Neural progenitor cell (in vitro differentiated cells): Measurements from ENCODE around the gene TNC. TPM values are rescaled to one million over a fixed set of nuclear protein-coding genes. Genes with fewer than 3 reads are reported as not detected.
A peak's percentile ranks its signal among the peaks of the same experiment; 100 is the strongest.

ENCODE experiments used
- DNase-seq: peaks from one replicate; pipeline ENCODE4 v3.0.0-alpha.2; 2016; ENCODE audit warnings: low spot score
- H2AFZ ChIP-seq: fragments of 200-600 bp; sonication (generic); replicated peaks from 2 replicates; pipeline ENCODE4 v1.6.1; 2016; ENCODE audit warnings: antibody characterized with exemption
- H3F3A ChIP-seq: fragments of 200-600 bp; sonication (generic); 2 replicates; pipeline ENCODE4 v1.6.1; 2016; ENCODE audit warnings: antibody characterized with exemption, low read depth
- H3K27ac ChIP-seq: fragments of 200-600 bp; sonication (generic); 2 replicates; pipeline ENCODE4 v1.5.1; 2016; ENCODE audit warnings: mild to moderate bottlenecking
- H3K27me3 ChIP-seq: fragments of 200-600 bp; sonication (generic); 2 replicates; pipeline ENCODE4 v1.6.1; 2016; ENCODE audit warnings: mild to moderate bottlenecking, moderate library complexity
- H3K36me3 ChIP-seq: fragments of 200-600 bp; sonication (generic); 2 replicates; pipeline ENCODE4 v1.5.1; 2016
- H3K4me1 ChIP-seq: fragments of 200-600 bp; sonication (generic); 2 replicates; pipeline ENCODE4 v1.6.1; 2016; ENCODE audit warnings: mixed run types
- H3K4me2 ChIP-seq: fragments of 200-600 bp; sonication (generic); 2 replicates; pipeline ENCODE4 v1.6.1; 2016
- H3K4me3 ChIP-seq: fragments of 200-600 bp; sonication (generic); 2 replicates; pipeline ENCODE4 v1.5.1; 2016
- H3K79me2 ChIP-seq: fragments of 200-600 bp; sonication (generic); 2 replicates; pipeline ENCODE4 v1.6.1; 2016; ENCODE audit warnings: low read depth
- H3K9ac ChIP-seq: fragments of 200-600 bp; sonication (generic); 2 replicates; pipeline ENCODE4 v1.6.1; 2016
- H3K9me3 ChIP-seq: fragments of 200-600 bp; sonication (generic); 2 replicates; pipeline ENCODE4 v1.5.1; 2016; ENCODE audit warnings: low read depth
- H4K20me1 ChIP-seq: fragments of 200-600 bp; sonication (generic); 2 replicates; pipeline ENCODE4 v1.6.1; 2016; ENCODE audit warnings: low read depth
- H3K27ac Mint-ChIP-seq: 3 replicates; pipeline ENCODE4 v1.8.0; 2021; ENCODE audit warnings: mixed read lengths
- H3K27me3 Mint-ChIP-seq: 2 replicates; pipeline ENCODE4 v1.8.0; 2022; ENCODE audit warnings: low read depth, mild to moderate bottlenecking, inconsistent platforms, moderate library complexity, mixed read lengths; ENCODE audit not compliant: insufficient read depth
- H3K36me3 Mint-ChIP-seq: 3 replicates; pipeline ENCODE4 v1.8.0; 2021; ENCODE audit warnings: mixed read lengths
- H3K4me1 Mint-ChIP-seq: 3 replicates; pipeline ENCODE4 v1.8.0; 2021; ENCODE audit warnings: mixed read lengths
- H3K4me3 Mint-ChIP-seq: 3 replicates; pipeline ENCODE4 v1.8.0; 2021; ENCODE audit warnings: mild to moderate bottlenecking, moderate library complexity, mixed read lengths
- H3K9me3 Mint-ChIP-seq: 3 replicates; pipeline ENCODE4 v1.8.0; 2020; ENCODE audit warnings: mixed read lengths
- EZH2 ChIP-seq: fragments of 200-600 bp; sonication (generic); IDR thresholded peaks from 2 replicates; pipeline ENCODE4 v1.6.1; 2017; ENCODE audit warnings: antibody characterized with exemption, mild to moderate bottlenecking, moderate library complexity
- EZH2phosphoT487 ChIP-seq: fragments of 200-600 bp; sonication (generic); IDR thresholded peaks from 2 replicates; pipeline ENCODE4 v1.6.1; 2017; ENCODE audit warnings: antibody characterized with exemption
- total RNA-seq: library from RNA; depleted of rRNA; stranded (reverse); fragments of >200 nt; gene quantifications from 2 replicates; pipeline ENCODE4 v1.2.3, GENCODE V29; 2015; ENCODE audit warnings: low replicate concordance
- TF ChIP-seq, protein P1 (sequence below): fragments of 200-600 bp; sonication (generic); IDR thresholded peaks from 2 replicates; pipeline ENCODE4 v1.5.1; 2017; ENCODE audit warnings: antibody characterized with exemption, mild to moderate bottlenecking

Gene TNC
- total RNA-seq, 1 donor from 2014 or later, result 54.9 TPM

DNA sequence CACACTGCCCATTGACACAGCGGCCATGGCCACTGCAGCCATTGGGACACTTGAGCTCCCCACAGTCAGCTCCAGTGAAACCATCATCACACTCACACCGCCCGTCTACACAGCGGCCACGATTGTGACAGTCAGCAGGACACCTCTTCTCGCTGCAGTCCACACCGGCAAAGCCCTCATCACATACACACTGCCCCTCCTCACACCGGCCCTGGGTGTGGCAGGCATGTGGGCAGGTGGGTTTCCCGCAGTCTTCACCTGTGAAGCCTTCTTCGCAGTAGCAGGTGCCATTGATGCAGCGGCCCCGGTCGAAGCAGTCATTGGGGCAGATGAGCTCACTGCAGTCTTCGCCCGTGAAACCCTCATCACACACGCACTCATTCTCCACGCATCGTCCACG, 31.5 kb downstream of the TNC start:
- no peak for TF ChIP-seq EZH2phosphoT487
- TF ChIP-seq, protein P1, sequence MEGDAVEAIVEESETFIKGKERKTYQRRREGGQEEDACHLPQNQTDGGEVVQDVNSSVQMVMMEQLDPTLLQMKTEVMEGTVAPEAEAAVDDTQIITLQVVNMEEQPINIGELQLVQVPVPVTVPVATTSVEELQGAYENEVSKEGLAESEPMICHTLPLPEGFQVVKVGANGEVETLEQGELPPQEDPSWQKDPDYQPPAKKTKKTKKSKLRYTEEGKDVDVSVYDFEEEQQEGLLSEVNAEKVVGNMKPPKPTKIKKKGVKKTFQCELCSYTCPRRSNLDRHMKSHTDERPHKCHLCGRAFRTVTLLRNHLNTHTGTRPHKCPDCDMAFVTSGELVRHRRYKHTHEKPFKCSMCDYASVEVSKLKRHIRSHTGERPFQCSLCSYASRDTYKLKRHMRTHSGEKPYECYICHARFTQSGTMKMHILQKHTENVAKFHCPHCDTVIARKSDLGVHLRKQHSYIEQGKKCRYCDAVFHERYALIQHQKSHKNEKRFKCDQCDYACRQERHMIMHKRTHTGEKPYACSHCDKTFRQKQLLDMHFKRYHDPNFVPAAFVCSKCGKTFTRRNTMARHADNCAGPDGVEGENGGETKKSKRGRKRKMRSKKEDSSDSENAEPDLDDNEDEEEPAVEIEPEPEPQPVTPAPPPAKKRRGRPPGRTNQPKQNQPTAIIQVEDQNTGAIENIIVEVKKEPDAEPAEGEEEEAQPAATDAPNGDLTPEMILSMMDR, result no peak
- TF ChIP-seq EZH2, result no peak
- H3K79me2 ChIP-seq, result no peaks in the 10 kb centered on the region
- no peaks in the 10 kb centered on the region for H3K36me3 ChIP-seq

DNA sequence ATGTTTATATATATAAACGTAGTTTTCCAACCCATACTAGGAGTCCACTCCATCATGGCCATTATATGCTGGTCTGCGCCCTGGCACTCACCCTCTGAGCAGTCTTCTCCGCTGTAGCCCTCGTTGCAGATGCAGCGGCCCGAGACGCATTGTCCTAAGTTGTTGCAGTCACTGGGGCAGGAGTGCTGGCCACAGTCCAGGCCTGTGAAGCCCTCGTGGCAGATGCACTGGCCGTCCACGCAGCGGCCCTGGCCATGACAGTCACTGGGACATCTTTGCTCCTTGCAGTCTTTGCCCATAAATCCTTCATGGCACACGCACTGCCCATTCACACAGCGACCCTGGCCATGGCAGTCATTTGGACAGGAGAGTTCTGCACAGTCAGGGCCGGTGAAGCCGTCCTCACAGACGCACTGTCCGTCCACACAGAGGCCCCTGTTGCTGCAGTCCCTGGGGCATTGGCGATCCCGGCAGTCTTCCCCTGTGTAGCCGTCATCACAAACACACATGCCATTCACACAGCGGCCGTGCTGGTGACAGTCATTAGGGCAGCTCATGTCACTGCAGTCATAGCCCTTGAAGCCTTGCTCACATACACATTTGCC, 32.1 kb downstream of the TNC start:
- no peaks in the 10 kb centered on the region for H3K9me3 Mint-ChIP-seq
- H3K36me3 Mint-ChIP-seq, result peaks cover 2% of the 10 kb centered on the region
- H3K4me3 Mint-ChIP-seq, result no peak overlapping the region
- no peak overlapping the region for H3K9ac ChIP-seq
- no peaks in the 10 kb centered on the region for H3K36me3 ChIP-seq
- no peaks in the 10 kb centered on the region for H3K4me1 ChIP-seq
- DNase-seq, result no peak
- H4K20me1 ChIP-seq, result no peaks in the 10 kb centered on the region
- no peak overlapping the region for H3K27ac ChIP-seq
- H3K4me3 ChIP-seq, result no peak overlapping the region
- H3K4me1 Mint-ChIP-seq, result peaks cover 3% of the 10 kb centered on the region
- peak overlapping the region; percentile 25 for H3K27ac Mint-ChIP-seq
- H3K27me3 Mint-ChIP-seq, result peaks cover 4% of the 10 kb centered on the region
- H3F3A ChIP-seq, result no peaks in the 10 kb centered on the region
- no peaks in the 10 kb centered on the region for H3K79me2 ChIP-seq
- no peak overlapping the region for H2AFZ ChIP-seq
- H3K27me3 ChIP-seq, result no peaks in the 10 kb centered on the region
- TF ChIP-seq, protein P1, result no peak
- TF ChIP-seq EZH2phosphoT487 (no peak), EZH2 (no peak)
- no peaks in the 10 kb centered on the region for H3K9me3 ChIP-seq
- H3K4me2 ChIP-seq, result no peak overlapping the region

More for the DNA sequence above, 31.5 kb downstream of the TNC start:
- peak overlapping the region; percentile 25 for H3K27ac Mint-ChIP-seq
- no peaks in the 10 kb centered on the region for H3K9me3 Mint-ChIP-seq
- H3K27me3 Mint-ChIP-seq, result peaks cover 1% of the 10 kb centered on the region
- Histone ChIP-seq H2AFZ (no peak overlapping the region), H4K20me1 (no peaks in the 10 kb centered on the region), H3F3A (no peaks in the 10 kb centered on the region), H3K9ac (no peak overlapping the region), H3K27ac (no peak overlapping the region), H3K27me3 (no peaks in the 10 kb centered on the region), H3K9me3 (no peaks in the 10 kb centered on the region), H3K4me1 (no peaks in the 10 kb centered on the region), H3K4me2 (no peak overlapping the region), H3K4me3 (no peak overlapping the region)
- peaks cover 2% of the 10 kb centered on the region for H3K36me3 Mint-ChIP-seq
- no peak for DNase-seq
- H3K4me3 Mint-ChIP-seq, result no peak overlapping the region
- H3K4me1 Mint-ChIP-seq, result peaks cover 3% of the 10 kb centered on the region

DNA sequence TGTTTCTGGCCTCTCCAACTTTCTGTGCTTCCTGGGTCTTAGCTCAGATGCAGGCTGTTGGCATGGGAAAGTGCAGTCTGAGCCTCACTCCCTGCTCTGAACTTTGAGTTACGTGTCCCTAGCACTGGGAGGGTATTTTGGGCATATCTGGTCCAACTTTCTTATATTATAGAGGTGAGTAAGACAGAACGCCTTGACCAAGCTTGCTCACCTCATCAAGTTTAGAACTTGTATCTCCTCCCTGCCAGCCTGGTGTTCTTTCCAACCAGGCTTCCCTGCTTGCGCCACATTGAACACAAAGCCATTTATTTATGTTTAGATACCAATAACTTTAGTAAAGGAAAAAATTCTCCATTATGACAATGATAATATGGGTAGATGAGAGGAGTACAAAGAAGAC, 33.2 kb downstream of the TNC start:
- TF ChIP-seq EZH2, result no peak
- TF ChIP-seq, protein P1, result no peak
- no peak for TF ChIP-seq EZH2phosphoT487
- peaks cover 2% of the 10 kb centered on the region for H3K36me3 Mint-ChIP-seq
- H3K27me3 Mint-ChIP-seq, result peaks cover 4% of the 10 kb centered on the region
- Histone ChIP-seq H3K36me3 (no peaks in the 10 kb centered on the region), H3K4me2 (no peak overlapping the region), H3K79me2 (no peaks in the 10 kb centered on the region), H3K27ac (no peak overlapping the region), H3K9ac (no peak overlapping the region), H2AFZ (no peak overlapping the region), H3F3A (no peaks in the 10 kb centered on the region), H3K4me3 (no peak overlapping the region), H3K9me3 (no peaks in the 10 kb centered on the region), H3K4me1 (no peaks in the 10 kb centered on the region), H4K20me1 (no peaks in the 10 kb centered on the region), H3K27me3 (no peaks in the 10 kb centered on the region)
- no peaks in the 10 kb centered on the region for H3K9me3 Mint-ChIP-seq
- H3K27ac Mint-ChIP-seq, result no peak overlapping the region
- H3K4me3 Mint-ChIP-seq, result no peak overlapping the region
- peaks cover 3% of the 10 kb centered on the region for H3K4me1 Mint-ChIP-seq
- DNase-seq, result no peak
